HepG2 (cell line): ENCODE data around the gene ZBTB17. TPM values are rescaled to one million over a fixed set of nuclear protein-coding genes. Genes with fewer than 3 reads are reported as not detected.

Source experiments
- ADNP ChIP-seq: sonication (generic); formaldehyde crosslinking; IDR thresholded peaks from 2 replicates; pipeline ENCODE4 v1.4.0; 2020; ENCODE audit warnings: missing genetic modification reagents
- BRD4 ChIP-seq: sonication (generic); formaldehyde crosslinking; IDR thresholded peaks from 2 replicates; pipeline ENCODE4 v1.4.0; 2020; ENCODE audit warnings: missing genetic modification reagents
- ETV5 ChIP-seq: IDR thresholded peaks from 2 replicates; pipeline ENCODE4 v1.6.1; 2018; ENCODE audit warnings: missing biosample characterization, missing genetic modification reagents, inconsistent platforms, borderline replicate concordance
- FOSL2 ChIP-seq: sonication (generic); formaldehyde crosslinking; IDR thresholded peaks from 2 replicates; pipeline ENCODE4 v1.4.0; 2020; ENCODE audit warnings: missing genetic modification reagents
- LCORL ChIP-seq, 2 experiments: fragments of 450-650 bp in 1 of 2; sonication (generic) in 1 of 2; formaldehyde crosslinking in 1 of 2; IDR thresholded peaks; 2 replicates each; pipeline versions ENCODE4 v1.5.0 to v1.6.1; 2017 to 2020; ENCODE audit warnings: antibody characterized with exemption in 1 of 2, missing genetic modification reagents in 1 of 2
- MBD4 ChIP-seq: IDR thresholded peaks from 2 replicates; pipeline ENCODE4 v1.6.1; 2012; ENCODE audit warnings: low read length, inconsistent platforms, borderline replicate concordance
- NCOA5 ChIP-seq: sonication (generic); formaldehyde crosslinking; IDR thresholded peaks from 2 replicates; pipeline ENCODE4 v1.4.0; 2020; ENCODE audit warnings: missing genetic modification reagents
- PHB2 ChIP-seq: fragments of 450-650 bp; IDR thresholded peaks from 2 replicates; pipeline ENCODE4 v1.6.1; 2018; ENCODE audit not compliant: partially characterized antibody
- SMARCE1 ChIP-seq: fragments of 450-650 bp; IDR thresholded peaks from 2 replicates; pipeline ENCODE4 v1.6.1; 2017; ENCODE audit warnings: borderline replicate concordance
- SNAPC2 ChIP-seq: sonication (generic); formaldehyde crosslinking; IDR thresholded peaks from 2 replicates; pipeline ENCODE4 v1.8.1; 2022; ENCODE audit warnings: mild to moderate bottlenecking, missing genetic modification reagents
- SNRNP70 ChIP-seq: fragments of 200-400 bp; formaldehyde crosslinking; IDR thresholded peaks from 2 replicates; pipeline ENCODE4 v1.6.1; 2017; ENCODE audit warnings: mild to moderate bottlenecking, low read depth, low read length, moderate library complexity
- SP1 ChIP-seq, 2 experiments: fragments of 450-650 bp in 1 of 2; sonication (generic) in 1 of 2; formaldehyde crosslinking in 1 of 2; IDR thresholded peaks; 2 replicates each; pipeline versions ENCODE4 v1.4.0 to v1.6.1; 2016 to 2020; ENCODE audit warnings: missing genetic modification reagents in 1 of 2
- STAG1 ChIP-seq: sonication (generic); formaldehyde crosslinking; IDR thresholded peaks from 2 replicates; pipeline ENCODE4 v1.4.0; 2020; ENCODE audit warnings: missing genetic modification reagents
- TBL1XR1 ChIP-seq: fragments of 150-350 bp; IDR thresholded peaks from 2 replicates; pipeline ENCODE4 v1.6.1; 2014; ENCODE audit warnings: borderline replicate concordance, low read length; ENCODE audit not compliant: partially characterized antibody
- THYN1 ChIP-seq: sonication (generic); formaldehyde crosslinking; IDR thresholded peaks from 2 replicates; pipeline ENCODE4 v1.8.1; 2023; ENCODE audit warnings: low read depth, mild to moderate bottlenecking, moderate library complexity, missing genetic modification reagents, borderline replicate concordance
- TOPORS ChIP-seq: sonication (generic); formaldehyde crosslinking; IDR thresholded peaks from 2 replicates; pipeline ENCODE4 v1.8.0; 2023; ENCODE audit warnings: mild to moderate bottlenecking, missing genetic modification reagents
- ZBTB20 ChIP-seq: sonication (generic); formaldehyde crosslinking; IDR thresholded peaks from 2 replicates; pipeline ENCODE4 v1.8.1; 2023; ENCODE audit warnings: missing genetic modification reagents, low read depth, mild to moderate bottlenecking, borderline replicate concordance
- ZNF136 ChIP-seq: sonication (generic); formaldehyde crosslinking; IDR thresholded peaks from 2 replicates; pipeline ENCODE4 v1.8.1; 2022; ENCODE audit warnings: low read depth, mild to moderate bottlenecking, moderate library complexity, missing genetic modification reagents
- ZNF552 ChIP-seq: sonication (generic); formaldehyde crosslinking; IDR thresholded peaks from 2 replicates; pipeline ENCODE4 v1.9.0; 2022; ENCODE audit warnings: missing genetic modification reagents, mild to moderate bottlenecking, borderline replicate concordance
- ZNF713 ChIP-seq: sonication (generic); formaldehyde crosslinking; IDR thresholded peaks from 2 replicates; pipeline ENCODE4 v1.4.0; 2020; ENCODE audit warnings: mild to moderate bottlenecking, missing genetic modification reagents
- ZNF768 ChIP-seq: sonication (generic); formaldehyde crosslinking; IDR thresholded peaks from 2 replicates; pipeline ENCODE4 v1.4.0; 2020; ENCODE audit warnings: missing genetic modification reagents
- polyA plus RNA-seq, 8 experiments: library from polyadenylated mRNA; depleted of rRNA in 3 of 8; stranded (reverse) in 7 of 8; unstranded in 1 of 8; fragments of >200 nt; fragmentation: Illumina TruSeq in 4 of 8; extraction: Trizol in 4 of 8; gene quantifications; 2 replicates each; pipeline versions ENCODE4 v1.2.1 to v1.2.3, GENCODE V29; 2011 to 2016; ENCODE audit warnings: low read depth in 4 of 8, missing spikeins in 1 of 8, mixed read lengths in 1 of 8; ENCODE audit not compliant: insufficient read depth in 1 of 8
- total RNA-seq, 5 experiments: library from RNA; depleted of rRNA; stranded (reverse); fragments of >200 nt; fragmentation: Illumina TruSeq; extraction: Trizol; gene quantifications; 2 replicates each; pipeline ENCODE4 v1.2.3, GENCODE V29; 2016; ENCODE audit warnings: low read depth in 1 of 5
- TF ChIP-seq, protein P1 (sequence below): sonication (generic); formaldehyde crosslinking; conservative IDR thresholded peaks from 2 replicates; pipeline ENCODE4 v1.8.0; 2022; ENCODE audit warnings: mild to moderate bottlenecking, moderate library complexity, missing genetic modification reagents
- TF ChIP-seq, protein P2 (sequence below): sonication (generic); formaldehyde crosslinking; IDR thresholded peaks from 2 replicates; pipeline ENCODE4 v1.5.0; 2020; ENCODE audit warnings: missing genetic modification reagents
- TF ChIP-seq, protein P3 (sequence below): sonication (generic); formaldehyde crosslinking; IDR thresholded peaks from 2 replicates; pipeline ENCODE4 v1.8.0; 2022; ENCODE audit warnings: mild to moderate bottlenecking, missing genetic modification reagents; ENCODE audit not compliant: insufficient replicate concordance
- TF ChIP-seq, protein P4 (sequence below): IDR thresholded peaks from 2 replicates; pipeline ENCODE4 v1.6.1; 2016

Gene ZBTB17
- total and polyA plus RNA-seq, 2 of the 13 experiments (the other 11 are each of a cell fraction or from before 2014, with no cell fraction given), result 16.7 to 17.0 TPM

DNA sequence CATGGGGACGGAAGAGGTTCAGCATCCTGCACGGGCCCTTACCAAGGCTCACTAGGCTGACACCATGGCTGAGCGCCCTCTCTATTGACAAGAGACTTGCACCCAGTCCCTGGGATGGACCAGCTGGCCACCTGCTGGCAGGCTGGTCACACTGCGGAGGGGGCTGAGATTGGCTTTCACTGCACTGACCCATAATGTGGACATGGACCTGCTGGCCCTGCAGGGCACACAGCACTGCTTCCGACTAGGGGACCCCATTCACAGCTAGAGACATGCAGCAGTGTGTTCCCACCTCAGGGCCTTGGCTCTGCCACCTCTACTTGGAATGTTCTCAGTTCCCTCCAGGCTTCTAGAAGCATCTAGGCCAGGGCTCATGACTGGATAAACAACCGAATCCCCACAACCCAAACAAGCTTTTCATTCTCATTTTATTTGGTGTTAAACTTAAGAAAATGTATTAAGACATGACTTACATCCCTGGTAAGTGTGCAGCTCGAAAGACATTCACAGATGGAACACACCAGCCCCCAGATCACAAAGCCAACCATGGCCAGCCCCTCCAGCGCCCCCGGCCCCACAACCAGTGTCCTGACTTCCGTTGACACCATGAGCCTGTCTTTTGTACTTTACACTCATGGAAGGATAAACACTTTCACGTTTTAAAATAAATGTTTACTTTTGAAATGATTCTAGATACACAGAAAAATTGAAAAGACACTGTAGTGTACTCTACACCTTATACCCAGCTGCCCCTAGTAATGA lies 18.9 kb upstream of the ZBTB17 start (continued):
- TF ChIP-seq ADNP (CRISPR knock-in tag), result peak; percentile 38; the same call in 1 of the 2 replicates
- no peak for TF ChIP-seq SMARCE1
- no peak for TF ChIP-seq ZNF713
- no peak for TF ChIP-seq MBD4
- TF ChIP-seq SNAPC2 (CRISPR knock-in tag), result no peak
- peak; percentile 27; the same call in 1 of the 2 replicates for TF ChIP-seq FOSL2 (CRISPR knock-in tag)
- TF ChIP-seq, protein P1, sequence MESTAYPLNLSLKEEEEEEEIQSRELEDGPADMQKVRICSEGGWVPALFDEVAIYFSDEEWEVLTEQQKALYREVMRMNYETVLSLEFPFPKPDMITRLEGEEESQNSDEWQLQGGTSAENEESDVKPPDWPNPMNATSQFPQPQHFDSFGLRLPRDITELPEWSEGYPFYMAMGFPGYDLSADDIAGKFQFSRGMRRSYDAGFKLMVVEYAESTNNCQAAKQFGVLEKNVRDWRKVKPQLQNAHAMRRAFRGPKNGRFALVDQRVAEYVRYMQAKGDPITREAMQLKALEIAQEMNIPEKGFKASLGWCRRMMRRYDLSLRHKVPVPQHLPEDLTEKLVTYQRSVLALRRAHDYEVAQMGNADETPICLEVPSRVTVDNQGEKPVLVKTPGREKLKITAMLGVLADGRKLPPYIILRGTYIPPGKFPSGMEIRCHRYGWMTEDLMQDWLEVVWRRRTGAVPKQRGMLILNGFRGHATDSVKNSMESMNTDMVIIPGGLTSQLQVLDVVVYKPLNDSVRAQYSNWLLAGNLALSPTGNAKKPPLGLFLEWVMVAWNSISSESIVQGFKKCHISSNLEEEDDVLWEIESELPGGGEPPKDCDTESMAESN, result no peak
- TF ChIP-seq TOPORS (CRISPR knock-in tag), result no peak
- no peak for TF ChIP-seq SNRNP70
- TF ChIP-seq ZNF136 (CRISPR knock-in tag), result no peak
- no peak for TF ChIP-seq THYN1 (CRISPR knock-in tag)
- TF ChIP-seq, protein P2, sequence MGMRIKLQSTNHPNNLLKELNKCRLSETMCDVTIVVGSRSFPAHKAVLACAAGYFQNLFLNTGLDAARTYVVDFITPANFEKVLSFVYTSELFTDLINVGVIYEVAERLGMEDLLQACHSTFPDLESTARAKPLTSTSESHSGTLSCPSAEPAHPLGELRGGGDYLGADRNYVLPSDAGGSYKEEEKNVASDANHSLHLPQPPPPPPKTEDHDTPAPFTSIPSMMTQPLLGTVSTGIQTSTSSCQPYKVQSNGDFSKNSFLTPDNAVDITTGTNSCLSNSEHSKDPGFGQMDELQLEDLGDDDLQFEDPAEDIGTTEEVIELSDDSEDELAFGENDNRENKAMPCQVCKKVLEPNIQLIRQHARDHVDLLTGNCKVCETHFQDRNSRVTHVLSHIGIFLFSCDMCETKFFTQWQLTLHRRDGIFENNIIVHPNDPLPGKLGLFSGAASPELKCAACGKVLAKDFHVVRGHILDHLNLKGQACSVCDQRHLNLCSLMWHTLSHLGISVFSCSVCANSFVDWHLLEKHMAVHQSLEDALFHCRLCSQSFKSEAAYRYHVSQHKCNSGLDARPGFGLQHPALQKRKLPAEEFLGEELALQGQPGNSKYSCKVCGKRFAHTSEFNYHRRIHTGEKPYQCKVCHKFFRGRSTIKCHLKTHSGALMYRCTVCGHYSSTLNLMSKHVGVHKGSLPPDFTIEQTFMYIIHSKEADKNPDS (CRISPR knock-in tag), result no peak
- no peak for TF ChIP-seq ZNF552 (CRISPR knock-in tag)
- TF ChIP-seq, protein P3, sequence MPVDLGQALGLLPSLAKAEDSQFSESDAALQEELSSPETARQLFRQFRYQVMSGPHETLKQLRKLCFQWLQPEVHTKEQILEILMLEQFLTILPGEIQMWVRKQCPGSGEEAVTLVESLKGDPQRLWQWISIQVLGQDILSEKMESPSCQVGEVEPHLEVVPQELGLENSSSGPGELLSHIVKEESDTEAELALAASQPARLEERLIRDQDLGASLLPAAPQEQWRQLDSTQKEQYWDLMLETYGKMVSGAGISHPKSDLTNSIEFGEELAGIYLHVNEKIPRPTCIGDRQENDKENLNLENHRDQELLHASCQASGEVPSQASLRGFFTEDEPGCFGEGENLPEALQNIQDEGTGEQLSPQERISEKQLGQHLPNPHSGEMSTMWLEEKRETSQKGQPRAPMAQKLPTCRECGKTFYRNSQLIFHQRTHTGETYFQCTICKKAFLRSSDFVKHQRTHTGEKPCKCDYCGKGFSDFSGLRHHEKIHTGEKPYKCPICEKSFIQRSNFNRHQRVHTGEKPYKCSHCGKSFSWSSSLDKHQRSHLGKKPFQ (CRISPR knock-in tag), result no peak
- TF ChIP-seq ETV5 (CRISPR knock-in tag), result peak; percentile 50; the same call in 1 of the 2 replicates
- no peak for TF ChIP-seq LCORL (IDR thresholded peaks at IDR 0.05)
- TF ChIP-seq LCORL (CRISPR knock-in tag; IDR thresholded peaks at IDR 0.05), result peak; percentile 74
- TF ChIP-seq TBL1XR1, result no peak
- peak; percentile 94 for TF ChIP-seq STAG1 (CRISPR knock-in tag)
- no peak for TF ChIP-seq NCOA5 (CRISPR knock-in tag)
- peak; percentile 38; the same call in 1 of the 2 replicates for TF ChIP-seq ZBTB20 (CRISPR knock-in tag)
- TF ChIP-seq SP1 (IDR thresholded peaks at IDR 0.05), result no peak
- peak; percentile 42; the same call in 1 of the 2 replicates for TF ChIP-seq SP1 (CRISPR knock-in tag; IDR thresholded peaks at IDR 0.05)
- no peak for TF ChIP-seq BRD4 (CRISPR knock-in tag)
- TF ChIP-seq, protein P4, sequence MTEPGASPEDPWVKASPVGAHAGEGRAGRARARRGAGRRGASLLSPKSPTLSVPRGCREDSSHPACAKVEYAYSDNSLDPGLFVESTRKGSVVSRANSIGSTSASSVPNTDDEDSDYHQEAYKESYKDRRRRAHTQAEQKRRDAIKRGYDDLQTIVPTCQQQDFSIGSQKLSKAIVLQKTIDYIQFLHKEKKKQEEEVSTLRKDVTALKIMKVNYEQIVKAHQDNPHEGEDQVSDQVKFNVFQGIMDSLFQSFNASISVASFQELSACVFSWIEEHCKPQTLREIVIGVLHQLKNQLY, result no peak
- peak; percentile 90; the same call in 1 of the 2 replicates for TF ChIP-seq ZNF768 (CRISPR knock-in tag)
- no peak for TF ChIP-seq PHB2
